Measurements from ENCODE around the gene ZBTB18. TPM values are rescaled to one million over a fixed set of nuclear protein-coding genes. Genes with fewer than 3 reads are reported as not detected.

ZBTB18 gene
- polyA plus RNA-seq, 2 of the 4 experiments (the other 2 are of a cell fraction) = 9.7 to 9.9 TPM

DNA sequence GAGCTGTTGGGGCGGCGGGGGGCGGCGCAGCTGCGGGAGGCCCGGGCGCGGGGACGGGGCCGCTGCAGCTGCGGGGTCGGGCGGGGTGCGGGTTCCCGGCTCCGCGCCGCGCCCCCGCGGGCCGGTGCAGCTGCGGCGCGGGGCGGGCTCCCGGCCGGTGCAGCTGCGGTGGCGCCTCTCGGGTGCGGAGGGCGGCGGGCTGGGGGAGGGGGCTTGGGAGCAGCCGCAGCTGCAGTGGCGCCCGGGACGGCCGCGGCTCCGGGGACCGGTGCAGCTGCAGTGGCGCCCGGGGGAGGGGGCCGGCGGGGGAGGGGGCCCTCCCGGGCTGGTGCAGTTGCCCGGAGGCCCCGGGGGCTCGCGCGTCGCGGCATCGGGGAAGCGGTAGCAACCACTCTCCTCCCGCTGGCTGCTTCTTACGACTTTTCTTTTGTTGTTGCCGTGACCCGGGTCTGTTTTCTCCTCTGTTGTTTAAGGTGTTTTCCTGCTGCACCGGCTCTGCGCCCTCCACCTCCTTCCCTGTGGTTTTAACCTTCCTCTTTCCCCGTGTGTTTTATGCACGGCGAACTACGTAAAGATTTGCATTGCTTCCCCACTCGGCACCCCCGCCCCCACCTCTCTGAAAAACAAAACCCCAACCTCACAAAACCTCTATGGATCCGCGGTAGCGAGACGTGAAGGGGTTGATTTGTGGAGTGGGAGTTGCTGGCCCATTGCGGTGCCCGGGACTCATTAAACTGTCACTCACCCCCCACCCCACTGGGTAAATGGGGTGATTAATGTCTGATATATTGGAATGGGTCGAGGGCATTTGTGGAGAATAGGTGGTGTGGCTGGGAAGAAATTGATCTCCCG, 1.7 kb upstream of the ZBTB18 start:
- CTCF ChIA-PET = no interaction called here
- H3K4me3 ChIP-seq = peak overlapping the region; percentile 63
- peak overlapping the region; percentile 89 for H3K4me2 ChIP-seq
- POLR2A ChIA-PET = interaction anchor here (0.6 to 2.1 kb wide), 3 partner anchors 199 to 628 kb away, joined by 3 to 10 read pairs (median 5); partner anchors contain the start of gene AKT3
- no peaks in the 10 kb centered on the region for H3K9me3 ChIP-seq
- ATAC-seq (0 out of 6 replicates have a peak, but pooled peaks of 1 of the 2 experiments have one; percentile 1), DNase-seq (ENCODE audit: low read depth in 1 of 2, low spot score in 1 of 2) (peak in 1 of 2 experiments; percentile 38), FAIRE-seq (no peak)
- no peak for TF ChIP-seq RFX5 (IDR thresholded peaks at IDR 0.05)
- TF ChIP-seq RAD21 (conservative IDR thresholded peaks at IDR 0.05 in 1 of 2, IDR thresholded peaks at IDR 0.05 in 1 of 2) = no peak
- no peak for TF ChIP-seq JUNB (IDR thresholded peaks at IDR 0.05)
- TF ChIP-seq, protein P1, sequence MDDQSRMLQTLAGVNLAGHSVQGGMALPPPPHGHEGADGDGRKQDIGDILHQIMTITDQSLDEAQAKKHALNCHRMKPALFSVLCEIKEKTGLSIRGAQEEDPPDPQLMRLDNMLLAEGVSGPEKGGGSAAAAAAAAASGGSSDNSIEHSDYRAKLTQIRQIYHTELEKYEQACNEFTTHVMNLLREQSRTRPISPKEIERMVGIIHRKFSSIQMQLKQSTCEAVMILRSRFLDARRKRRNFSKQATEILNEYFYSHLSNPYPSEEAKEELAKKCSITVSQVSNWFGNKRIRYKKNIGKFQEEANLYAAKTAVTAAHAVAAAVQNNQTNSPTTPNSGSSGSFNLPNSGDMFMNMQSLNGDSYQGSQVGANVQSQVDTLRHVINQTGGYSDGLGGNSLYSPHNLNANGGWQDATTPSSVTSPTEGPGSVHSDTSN (IDR thresholded peaks at IDR 0.05) = no peak
- no peak for TF ChIP-seq FOXS1 (CRISPR knock-in tag; IDR thresholded peaks at IDR 0.05)
- TF ChIP-seq TFCP2L1 (CRISPR knock-in tag; IDR thresholded peaks at IDR 0.05) = no peak
- no peak for TF ChIP-seq SREBF2 (IDR thresholded peaks at IDR 0.05)
- TF ChIP-seq POLR2AphosphoS2 (conservative IDR thresholded peaks at IDR 0.05; ENCODE audit: low read length) = no peak
- no peak for TF ChIP-seq EHF (CRISPR knock-in tag; IDR thresholded peaks at IDR 0.05)
- TF ChIP-seq, protein P2, sequence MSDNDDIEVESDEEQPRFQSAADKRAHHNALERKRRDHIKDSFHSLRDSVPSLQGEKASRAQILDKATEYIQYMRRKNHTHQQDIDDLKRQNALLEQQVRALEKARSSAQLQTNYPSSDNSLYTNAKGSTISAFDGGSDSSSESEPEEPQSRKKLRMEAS (IDR thresholded peaks at IDR 0.05) = no peak
- TF ChIP-seq, protein P3, sequence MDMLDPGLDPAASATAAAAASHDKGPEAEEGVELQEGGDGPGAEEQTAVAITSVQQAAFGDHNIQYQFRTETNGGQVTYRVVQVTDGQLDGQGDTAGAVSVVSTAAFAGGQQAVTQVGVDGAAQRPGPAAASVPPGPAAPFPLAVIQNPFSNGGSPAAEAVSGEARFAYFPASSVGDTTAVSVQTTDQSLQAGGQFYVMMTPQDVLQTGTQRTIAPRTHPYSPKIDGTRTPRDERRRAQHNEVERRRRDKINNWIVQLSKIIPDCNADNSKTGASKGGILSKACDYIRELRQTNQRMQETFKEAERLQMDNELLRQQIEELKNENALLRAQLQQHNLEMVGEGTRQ (IDR thresholded peaks at IDR 0.05) = no peak
- TF ChIP-seq POLR2A (IDR thresholded peaks at IDR 0.05; ENCODE audit: low read length) = no peak
- TF ChIP-seq KDM1A (IDR thresholded peaks at IDR 0.05; ENCODE audit: low read depth) = no peak
- TF ChIP-seq TP53 (CRISPR knock-in tag; IDR thresholded peaks at IDR 0.05) = no peak
- TF ChIP-seq HOXB5 (CRISPR knock-in tag; IDR thresholded peaks at IDR 0.05) = no peak
- H3K27ac ChIP-seq = peak overlapping the region; percentile 87 to 100
- 3% methylated on average over 24 of the region's 76 CpGs for WGBS (ENCODE audit: missing lambda C conversion rate)
- H3K4me1 ChIP-seq = peaks cover 30% of the 10 kb centered on the region

DNA sequence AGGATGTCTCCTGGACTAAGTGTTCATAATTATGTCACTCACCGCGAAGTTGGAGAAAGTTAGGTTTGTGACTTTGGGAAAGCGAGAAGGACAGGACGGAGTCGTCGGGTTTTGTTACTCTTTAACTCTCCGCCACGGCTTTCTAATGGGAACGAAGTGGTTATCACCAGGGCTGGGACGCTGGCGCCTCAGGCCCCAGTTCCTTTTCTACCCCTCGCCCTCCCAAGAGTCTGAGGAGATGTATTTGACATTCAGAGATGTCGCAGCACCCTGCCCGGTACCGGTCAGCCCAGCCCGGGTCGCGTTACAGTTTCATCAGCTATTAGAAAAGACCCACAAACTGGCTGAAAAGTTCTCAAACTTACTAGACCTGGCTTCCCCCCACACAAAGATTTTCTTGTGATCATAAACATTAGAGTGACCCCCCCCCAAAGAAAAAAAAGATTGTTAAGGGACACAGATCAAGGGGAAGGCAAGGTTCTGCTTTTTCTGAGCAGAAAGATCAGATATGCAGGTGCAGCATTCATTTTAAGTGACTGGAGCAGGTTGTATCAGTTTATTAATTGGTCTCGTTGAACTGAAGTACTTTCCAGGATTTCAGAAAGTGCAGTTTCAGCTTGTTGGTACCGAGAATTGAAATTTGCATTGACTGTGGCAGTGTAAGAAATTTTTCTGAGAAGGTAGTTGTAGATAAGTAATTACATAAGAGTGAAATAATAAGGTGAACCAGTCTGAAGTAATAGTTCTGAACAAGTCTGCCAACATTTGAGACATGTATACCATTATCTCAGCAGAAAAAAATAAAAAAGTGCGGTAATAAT, 859 bp upstream of the ZBTB18 start:
- 63% methylated on average over 21 of the region's 21 CpGs for WGBS (ENCODE audit: missing lambda C conversion rate)
- Histone ChIP-seq H3K9me3 (no peaks in the 10 kb centered on the region), H3K4me2 (peak overlapping the region; percentile 89), H3K4me3 (peak overlapping the region; percentile 63), H3K4me1 (peaks cover 30% of the 10 kb centered on the region), H3K27ac (peak overlapping the region; percentile 87 to 100; a peak in 5 of 6 replicates)
- CTCF ChIA-PET = interaction anchor here (2.5 kb wide), 1 partner anchor 222 kb away, joined by 10 read pairs; no protein-coding TSS in a partner anchor
- DNase-seq (ENCODE audit: low read depth in 1 of 2, low spot score in 1 of 2) (no peak), FAIRE-seq (no peak), ATAC-seq (no peak)
- POLR2A ChIA-PET = no interaction called here
- TF ChIP-seq RCOR1 (IDR thresholded peaks at IDR 0.05; ENCODE audit: low read depth, low read length) (no peak), FOSL2 (IDR thresholded peaks at IDR 0.05) (no peak), FOSL2 (CRISPR knock-in tag; IDR thresholded peaks at IDR 0.05) (no peak), RNF2 (IDR thresholded peaks at IDR 0.05; ENCODE audit: borderline replicate concordance, low read depth) (no peak), POLR2AphosphoS2 (conservative IDR thresholded peaks at IDR 0.05; ENCODE audit: low read length) (no peak), JUN (IDR thresholded peaks at IDR 0.05) (no peak), SREBF2 (IDR thresholded peaks at IDR 0.05) (no peak), CHD4 (IDR thresholded peaks at IDR 0.05; ENCODE audit: borderline replicate concordance) (no peak), RFX5 (IDR thresholded peaks at IDR 0.05) (no peak), ZC3H11A (IDR thresholded peaks at IDR 0.05) (no peak), ZFP36 (IDR thresholded peaks at IDR 0.05; ENCODE audit: borderline replicate concordance, partially characterized antibody) (no peak), TP53 (CRISPR knock-in tag; IDR thresholded peaks at IDR 0.05) (no peak)
- TF ChIP-seq, protein P4, sequence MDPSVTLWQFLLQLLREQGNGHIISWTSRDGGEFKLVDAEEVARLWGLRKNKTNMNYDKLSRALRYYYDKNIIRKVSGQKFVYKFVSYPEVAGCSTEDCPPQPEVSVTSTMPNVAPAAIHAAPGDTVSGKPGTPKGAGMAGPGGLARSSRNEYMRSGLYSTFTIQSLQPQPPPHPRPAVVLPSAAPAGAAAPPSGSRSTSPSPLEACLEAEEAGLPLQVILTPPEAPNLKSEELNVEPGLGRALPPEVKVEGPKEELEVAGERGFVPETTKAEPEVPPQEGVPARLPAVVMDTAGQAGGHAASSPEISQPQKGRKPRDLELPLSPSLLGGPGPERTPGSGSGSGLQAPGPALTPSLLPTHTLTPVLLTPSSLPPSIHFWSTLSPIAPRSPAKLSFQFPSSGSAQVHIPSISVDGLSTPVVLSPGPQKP (IDR thresholded peaks at IDR 0.05; ENCODE audit: low read depth, low read length) = no peak
- TF ChIP-seq, protein P5, sequence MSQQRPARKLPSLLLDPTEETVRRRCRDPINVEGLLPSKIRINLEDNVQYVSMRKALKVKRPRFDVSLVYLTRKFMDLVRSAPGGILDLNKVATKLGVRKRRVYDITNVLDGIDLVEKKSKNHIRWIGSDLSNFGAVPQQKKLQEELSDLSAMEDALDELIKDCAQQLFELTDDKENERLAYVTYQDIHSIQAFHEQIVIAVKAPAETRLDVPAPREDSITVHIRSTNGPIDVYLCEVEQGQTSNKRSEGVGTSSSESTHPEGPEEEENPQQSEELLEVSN (IDR thresholded peaks at IDR 0.05; ENCODE audit: borderline replicate concordance, low read depth) = no peak
- TF ChIP-seq, protein P6, sequence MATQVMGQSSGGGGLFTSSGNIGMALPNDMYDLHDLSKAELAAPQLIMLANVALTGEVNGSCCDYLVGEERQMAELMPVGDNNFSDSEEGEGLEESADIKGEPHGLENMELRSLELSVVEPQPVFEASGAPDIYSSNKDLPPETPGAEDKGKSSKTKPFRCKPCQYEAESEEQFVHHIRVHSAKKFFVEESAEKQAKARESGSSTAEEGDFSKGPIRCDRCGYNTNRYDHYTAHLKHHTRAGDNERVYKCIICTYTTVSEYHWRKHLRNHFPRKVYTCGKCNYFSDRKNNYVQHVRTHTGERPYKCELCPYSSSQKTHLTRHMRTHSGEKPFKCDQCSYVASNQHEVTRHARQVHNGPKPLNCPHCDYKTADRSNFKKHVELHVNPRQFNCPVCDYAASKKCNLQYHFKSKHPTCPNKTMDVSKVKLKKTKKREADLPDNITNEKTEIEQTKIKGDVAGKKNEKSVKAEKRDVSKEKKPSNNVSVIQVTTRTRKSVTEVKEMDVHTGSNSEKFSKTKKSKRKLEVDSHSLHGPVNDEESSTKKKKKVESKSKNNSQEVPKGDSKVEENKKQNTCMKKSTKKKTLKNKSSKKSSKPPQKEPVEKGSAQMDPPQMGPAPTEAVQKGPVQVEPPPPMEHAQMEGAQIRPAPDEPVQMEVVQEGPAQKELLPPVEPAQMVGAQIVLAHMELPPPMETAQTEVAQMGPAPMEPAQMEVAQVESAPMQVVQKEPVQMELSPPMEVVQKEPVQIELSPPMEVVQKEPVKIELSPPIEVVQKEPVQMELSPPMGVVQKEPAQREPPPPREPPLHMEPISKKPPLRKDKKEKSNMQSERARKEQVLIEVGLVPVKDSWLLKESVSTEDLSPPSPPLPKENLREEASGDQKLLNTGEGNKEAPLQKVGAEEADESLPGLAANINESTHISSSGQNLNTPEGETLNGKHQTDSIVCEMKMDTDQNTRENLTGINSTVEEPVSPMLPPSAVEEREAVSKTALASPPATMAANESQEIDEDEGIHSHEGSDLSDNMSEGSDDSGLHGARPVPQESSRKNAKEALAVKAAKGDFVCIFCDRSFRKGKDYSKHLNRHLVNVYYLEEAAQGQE (IDR thresholded peaks at IDR 0.05) = no peak
- TF ChIP-seq, protein P3 (IDR thresholded peaks at IDR 0.05) = no peak
